OCI-LY7 (cell line): ENCODE results near the gene RAET1L. TPM values are rescaled to one million over a fixed set of nuclear protein-coding genes. Genes with fewer than 3 reads are reported as not detected.

Experiments
- BruUV-seq: library from RNA; stranded (reverse); fragments of 400-500 nt; replicated peaks from 2 replicates; lab custom pipeline; 2021; lab: Mats Ljungman, UMichigan
- CTCF ChIA-PET: fragments of 300-600 bp; sonication (Branson Sonifier 250); formaldehyde crosslinking; loops from one replicate; lab custom pipeline; 2022; ENCODE audit warnings: antibody characterized with exemption; ENCODE audit not compliant: unreplicated experiment; lab: Charles Lee
- POLR2A ChIA-PET: fragments of 300-600 bp; sonication (Branson Sonifier 250); formaldehyde crosslinking; loops from one replicate; lab custom pipeline; 2022; ENCODE audit warnings: antibody characterized with exemption; lab: Charles Lee
- DNase-seq: peaks from one replicate; pipeline ENCODE4 v3.0.0-alpha.2; 2015; ENCODE audit warnings: low spot score
- H2AFZ ChIP-seq: fragments of 200-600 bp; sonication (generic), shearing (Covaris generic); 2 replicates; pipeline ENCODE4 v1.6.1; 2014; ENCODE audit warnings: mild to moderate bottlenecking, antibody characterized with exemption, low read length, moderate library complexity
- H3K27ac ChIP-seq: fragments of 200-600 bp; sonication (generic); 2 replicates; pipeline ENCODE4 v1.5.1; 2014; ENCODE audit warnings: mixed run types, low read depth, mild to moderate bottlenecking, moderate library complexity, low read length, inconsistent platforms; ENCODE audit not compliant: poor library complexity, severe bottlenecking
- H3K36me3 ChIP-seq: fragments of 200-600 bp; sonication (generic); 2 replicates; pipeline ENCODE4 v1.6.1; 2014; ENCODE audit warnings: mild to moderate bottlenecking, antibody characterized with exemption, low read length, moderate library complexity, mixed read lengths; ENCODE audit not compliant: insufficient read depth
- H3K4me1 ChIP-seq: fragments of 200-600 bp; sonication (generic); 2 replicates; pipeline ENCODE4 v1.5.1; 2014; ENCODE audit warnings: mild to moderate bottlenecking, low read length; ENCODE audit not compliant: insufficient read depth, poor library complexity, severe bottlenecking
- H3K4me2 ChIP-seq: fragments of 200-600 bp; sonication (generic); 2 replicates; pipeline ENCODE4 v1.6.1; 2014; ENCODE audit warnings: mild to moderate bottlenecking, low read length
- H3K4me3 ChIP-seq: fragments of 200-600 bp; sonication (generic); 2 replicates; pipeline ENCODE4 v1.5.1; 2014; ENCODE audit warnings: mild to moderate bottlenecking, low read depth, low read length; ENCODE audit not compliant: poor library complexity, severe bottlenecking
- H3K79me2 ChIP-seq: fragments of 200-600 bp; sonication (generic); 2 replicates; pipeline ENCODE4 v1.6.1; 2016; ENCODE audit warnings: low read depth, mild to moderate bottlenecking, low read length, moderate library complexity, mixed read lengths; ENCODE audit not compliant: insufficient read depth
- H3K9me2 ChIP-seq: fragments of 200-600 bp; sonication (generic); 2 replicates; pipeline ENCODE4 v1.6.1; 2016; ENCODE audit warnings: mild to moderate bottlenecking, low read length, mixed read lengths; ENCODE audit not compliant: insufficient read depth
- H3K9me3 ChIP-seq: fragments of 200-600 bp; sonication (generic); 2 replicates; pipeline ENCODE4 v1.6.1; 2014; ENCODE audit warnings: mild to moderate bottlenecking, mixed run types, low read length, mixed read lengths
- H4K20me1 ChIP-seq: fragments of 200-600 bp; sonication (generic); 2 replicates; pipeline ENCODE4 v1.6.1; 2014; ENCODE audit warnings: mild to moderate bottlenecking, antibody characterized with exemption, low read length, moderate library complexity, mixed read lengths; ENCODE audit not compliant: insufficient read depth
- EZH2phosphoT487 ChIP-seq: fragments of 200-600 bp; sonication (generic); IDR thresholded peaks from 2 replicates; pipeline ENCODE4 v1.6.1; 2018; ENCODE audit warnings: low read depth, borderline replicate concordance, mild to moderate bottlenecking, mixed run types, antibody characterized with exemption, low read length, moderate library complexity, mixed read lengths
- intact Hi-C: fragments of 100-400 bp; cut with micrococcal nuclease; formaldehyde crosslinking; loops from one replicate; pipeline ENCODE4 v1.10.0; 2022; ENCODE audit not compliant: unreplicated experiment
- total RNA-seq, 2 experiments: library from RNA; depleted of rRNA in 1 of 2; stranded (reverse); fragments of >200 nt in 1 of 2; shearing (Covaris generic) in 1 of 2; gene quantifications; 2 replicates each; pipeline ENCODE4 v1.2.3, GENCODE V29; 2014 to 2022
- TF ChIP-seq, protein P1 (sequence below): fragments of 200-600 bp; sonication (generic); conservative IDR thresholded peaks from 2 replicates; pipeline ENCODE4 v1.5.1; 2014; ENCODE audit warnings: mild to moderate bottlenecking, antibody characterized with exemption, low read length, moderate library complexity, mixed read lengths

RAET1L gene
- total RNA-seq, 2 experiments from 2014 or later: not detected

DNA sequence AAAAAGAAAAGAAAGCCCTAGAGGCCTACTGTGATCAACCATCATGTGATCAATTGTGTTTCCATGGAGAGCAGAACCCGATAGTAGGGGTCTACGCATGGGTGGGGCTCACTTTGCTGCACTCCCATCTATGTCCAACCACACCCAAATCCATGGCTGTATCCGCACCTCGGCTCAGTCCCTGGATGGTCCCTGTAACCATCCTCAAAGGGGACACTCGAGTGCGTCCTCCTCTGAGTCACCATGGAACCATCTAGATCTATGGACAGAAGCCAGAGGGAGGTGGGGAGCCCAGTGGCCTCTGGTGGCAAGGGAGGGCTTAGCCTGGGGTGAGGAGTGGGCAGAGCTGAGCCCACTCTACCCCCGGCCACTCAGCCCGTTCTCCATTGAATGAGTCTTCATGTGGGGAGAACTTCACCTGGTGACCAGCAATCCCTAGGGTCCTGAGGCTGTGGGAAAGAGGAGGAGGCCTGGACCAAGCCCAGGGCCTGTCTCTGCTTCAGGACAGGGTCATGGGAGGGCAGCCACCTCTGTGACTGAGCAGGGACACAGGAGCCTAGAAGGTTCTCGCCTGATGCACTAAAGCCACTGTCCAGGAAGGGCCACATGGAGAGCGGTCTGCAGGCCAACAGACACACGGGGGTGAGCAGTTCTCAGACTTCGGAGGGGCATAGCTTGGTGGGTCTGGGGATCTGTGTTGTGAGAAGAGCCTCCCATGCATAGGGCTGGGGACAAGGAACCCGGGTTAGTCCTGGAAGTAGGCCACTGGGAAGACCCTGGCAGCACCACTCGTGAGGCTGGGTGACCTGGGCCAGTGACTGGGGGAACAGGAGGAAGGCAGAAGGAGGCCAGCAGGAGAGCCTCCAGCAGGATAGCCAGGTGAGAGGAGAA is 19.3 kb downstream of the RAET1L start:
- Histone ChIP-seq H3K27ac (peak overlapping the region; percentile 74), H3K4me1 (peaks cover 24% of the 10 kb centered on the region), H4K20me1 (no peaks in the 10 kb centered on the region), H3K79me2 (no peaks in the 10 kb centered on the region), H3K4me3 (peak overlapping the region; percentile 70), H3K9me2 (no peaks in the 10 kb centered on the region), H2AFZ (peak overlapping the region; percentile 84), H3K36me3 (no peaks in the 10 kb centered on the region; the same call in 1 of the 2 replicates), H3K4me2 (peak overlapping the region; percentile 84), H3K9me3 (no peaks in the 10 kb centered on the region)
- intact Hi-C loops: loop anchor here (1.0 to 5.0 kb wide), 4 partner anchors 23 to 341 kb away; partner anchors contain the start of gene ULBP3
- POLR2A ChIA-PET: interaction anchor here (0.6 kb wide), 1 partner anchor 22 kb away, joined by 4 read pairs; no protein-coding TSS in a partner anchor
- no peak for DNase-seq
- TF ChIP-seq, protein P1, sequence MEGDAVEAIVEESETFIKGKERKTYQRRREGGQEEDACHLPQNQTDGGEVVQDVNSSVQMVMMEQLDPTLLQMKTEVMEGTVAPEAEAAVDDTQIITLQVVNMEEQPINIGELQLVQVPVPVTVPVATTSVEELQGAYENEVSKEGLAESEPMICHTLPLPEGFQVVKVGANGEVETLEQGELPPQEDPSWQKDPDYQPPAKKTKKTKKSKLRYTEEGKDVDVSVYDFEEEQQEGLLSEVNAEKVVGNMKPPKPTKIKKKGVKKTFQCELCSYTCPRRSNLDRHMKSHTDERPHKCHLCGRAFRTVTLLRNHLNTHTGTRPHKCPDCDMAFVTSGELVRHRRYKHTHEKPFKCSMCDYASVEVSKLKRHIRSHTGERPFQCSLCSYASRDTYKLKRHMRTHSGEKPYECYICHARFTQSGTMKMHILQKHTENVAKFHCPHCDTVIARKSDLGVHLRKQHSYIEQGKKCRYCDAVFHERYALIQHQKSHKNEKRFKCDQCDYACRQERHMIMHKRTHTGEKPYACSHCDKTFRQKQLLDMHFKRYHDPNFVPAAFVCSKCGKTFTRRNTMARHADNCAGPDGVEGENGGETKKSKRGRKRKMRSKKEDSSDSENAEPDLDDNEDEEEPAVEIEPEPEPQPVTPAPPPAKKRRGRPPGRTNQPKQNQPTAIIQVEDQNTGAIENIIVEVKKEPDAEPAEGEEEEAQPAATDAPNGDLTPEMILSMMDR: no peak
- TF ChIP-seq EZH2phosphoT487: no peak
- no TSS peak for BruUV-seq
- CTCF ChIA-PET: no interaction called here

DNA sequence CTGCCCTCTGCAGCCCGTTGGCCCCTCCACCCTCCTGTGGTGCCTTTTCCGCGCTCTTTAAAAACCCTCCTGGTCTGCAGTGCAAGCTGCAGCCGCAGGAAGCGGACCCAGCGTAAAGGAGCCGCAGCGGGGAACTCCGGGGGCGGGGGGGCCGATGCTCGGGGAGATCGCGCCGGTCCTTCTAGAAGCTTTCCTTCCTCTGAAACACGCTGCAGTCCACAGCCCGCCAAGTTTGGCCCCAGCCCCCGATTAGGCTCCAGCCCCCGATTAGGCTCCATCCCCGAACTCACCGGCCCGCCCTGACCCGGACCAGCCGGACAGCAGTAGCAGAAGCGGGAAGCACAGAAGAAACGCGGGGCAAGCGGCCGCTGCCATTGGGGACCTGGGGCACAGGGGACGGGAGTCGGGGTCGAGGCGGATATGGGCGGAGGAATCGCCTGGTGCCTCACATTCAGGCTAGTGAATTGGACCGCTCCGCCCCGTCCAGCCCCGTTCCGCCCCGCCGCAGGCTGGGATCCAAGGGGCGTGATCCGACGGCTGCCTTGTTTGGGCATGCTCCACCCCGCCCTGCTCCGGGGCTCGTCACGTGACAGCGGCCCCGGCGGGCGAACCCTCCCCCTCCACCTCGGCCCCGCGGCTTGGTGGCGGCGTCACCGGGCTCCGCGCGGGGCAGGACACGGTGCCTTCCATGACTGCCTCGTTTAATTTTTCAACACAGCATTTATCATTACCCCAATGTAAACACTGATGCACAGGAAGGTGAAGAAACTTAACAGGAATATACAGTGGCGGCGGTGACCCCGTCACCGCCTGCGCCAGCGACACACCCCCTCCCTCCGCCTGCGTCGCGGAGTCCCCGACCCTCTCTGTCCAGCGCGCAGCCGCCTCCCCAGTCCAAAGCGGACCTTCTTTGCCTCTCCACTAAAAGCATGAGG is 20.3 kb downstream of the RAET1L start:
- Histone ChIP-seq H3K36me3 (peaks cover 6% of the 10 kb centered on the region; the same call in 1 of the 2 replicates), H3K27ac (peak overlapping the region; percentile 74), H3K9me2 (no peaks in the 10 kb centered on the region), H3K4me1 (peaks cover 24% of the 10 kb centered on the region), H3K4me3 (peak overlapping the region; percentile 70), H3K9me3 (no peaks in the 10 kb centered on the region), H3K4me2 (peak overlapping the region; percentile 84), H4K20me1 (no peaks in the 10 kb centered on the region), H3K79me2 (no peaks in the 10 kb centered on the region), H2AFZ (peak overlapping the region; percentile 84)
- ChIA-PET POLR2A (interaction anchor here (0.6 to 0.7 kb wide), 2 partner anchors 63 to 73 kb away, joined by 3 to 8 read pairs; no protein-coding TSS in a partner anchor), CTCF (no interaction called here)
- intact Hi-C loops: loop anchor here (1.0 to 5.0 kb wide), 4 partner anchors 24 to 342 kb away; partner anchors contain the start of gene ULBP3
- peak; percentile 93 for DNase-seq
- TF ChIP-seq EZH2phosphoT487: no peak
- TF ChIP-seq, protein P1: peak; percentile 33; the same call in 1 of the 2 replicates
- no TSS peak for BruUV-seq
